ENCODE results near the gene NDUFA13.

The NDUFA13 gene

DNA sequence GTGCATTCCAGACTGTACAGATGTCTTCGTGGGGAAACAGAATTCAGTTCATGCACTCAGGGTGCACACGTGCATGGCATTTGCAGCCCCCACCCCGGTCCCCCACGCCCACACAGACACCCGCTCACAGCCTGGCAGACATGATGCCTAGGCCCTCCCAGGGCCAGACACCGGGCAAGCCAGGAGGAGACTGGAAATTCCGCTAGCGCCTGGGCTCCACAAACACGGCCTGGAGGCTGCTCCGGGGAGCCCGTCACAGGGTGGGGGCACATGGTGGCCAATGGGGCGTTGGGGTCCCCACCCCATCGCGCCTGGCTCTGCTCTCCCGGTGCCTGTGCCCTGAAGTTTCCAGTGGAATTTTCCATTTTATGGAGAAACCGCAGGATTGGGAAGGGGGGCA lies 25.6 kb downstream of the NDUFA13 start:
- Histone ChIP-seq H3K4me3 (ENCODE audit: insufficient read depth, low read depth, low read length) (no peak overlapping the region), H3K27ac (ENCODE audit: insufficient read depth, low read depth, low read length, poor library complexity, severe bottlenecking) (no peak overlapping the region), H3K27me3 (ENCODE audit: control insufficient read depth, insufficient read depth, low read length, poor library complexity, severe bottlenecking) (peaks cover 46% of the 10 kb centered on the region), H3K9me3 (ENCODE audit: control insufficient read depth, low read length) (no peaks in the 10 kb centered on the region), H3K4me1 (ENCODE audit: control insufficient read depth, insufficient read depth, low read length) (peaks cover 8% of the 10 kb centered on the region), H3K36me3 (ENCODE audit: control insufficient read depth, insufficient read depth, low read length) (no peaks in the 10 kb centered on the region)
- 93 to 95% methylated on average over 16 of the region's 16 CpGs for WGBS, 2 experiments

GRCh38 chr19:19542507-19542906 lies 26.5 kb downstream of the NDUFA13 start:
- Histone ChIP-seq H3K4me1 (ENCODE audit: control insufficient read depth, insufficient read depth, low read length) (peaks cover 8% of the 10 kb centered on the region), H3K9me3 (ENCODE audit: control insufficient read depth, low read length) (no peaks in the 10 kb centered on the region), H3K4me3 (ENCODE audit: insufficient read depth, low read depth, low read length) (no peak overlapping the region), H3K36me3 (ENCODE audit: control insufficient read depth, insufficient read depth, low read length) (no peaks in the 10 kb centered on the region), H3K27ac (ENCODE audit: insufficient read depth, low read depth, low read length, poor library complexity, severe bottlenecking) (no peak overlapping the region), H3K27me3 (ENCODE audit: control insufficient read depth, insufficient read depth, low read length, poor library complexity, severe bottlenecking) (peaks cover 41% of the 10 kb centered on the region)
- 94 to 95% methylated on average over 12 of the region's 12 CpGs for WGBS, 2 experiments

DNA sequence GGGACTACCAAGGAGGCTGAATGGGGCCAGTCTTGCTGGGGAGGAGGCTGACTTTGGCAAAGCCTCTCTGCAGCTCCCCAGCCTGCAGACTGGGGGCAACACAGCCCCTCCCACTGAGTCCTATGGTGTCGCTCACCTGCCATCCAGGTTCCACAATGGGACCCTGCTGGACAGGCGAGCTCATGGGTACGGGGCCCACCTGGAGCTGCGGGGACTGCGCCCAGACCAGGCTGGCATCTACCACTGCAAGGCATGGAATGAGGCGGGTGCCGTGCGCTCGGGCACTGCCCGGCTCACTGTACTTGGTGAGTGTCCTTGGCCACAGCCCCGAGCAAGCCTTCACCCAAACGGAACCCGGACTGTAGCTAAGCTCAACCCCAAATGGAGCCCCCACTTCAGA lies 27.1 kb downstream of the NDUFA13 start:
- Histone ChIP-seq H3K27me3 (ENCODE audit: control insufficient read depth, insufficient read depth, low read length, poor library complexity, severe bottlenecking) (peaks cover 35% of the 10 kb centered on the region), H3K4me1 (ENCODE audit: control insufficient read depth, insufficient read depth, low read length) (peaks cover 8% of the 10 kb centered on the region), H3K4me3 (ENCODE audit: insufficient read depth, low read depth, low read length) (no peak overlapping the region), H3K27ac (ENCODE audit: insufficient read depth, low read depth, low read length, poor library complexity, severe bottlenecking) (no peak overlapping the region), H3K36me3 (ENCODE audit: control insufficient read depth, insufficient read depth, low read length) (no peaks in the 10 kb centered on the region), H3K9me3 (ENCODE audit: control insufficient read depth, low read length) (no peaks in the 10 kb centered on the region)
- WGBS, 2 experiments, result 94 to 96% methylated on average over 13 of the region's 13 CpGs

GRCh38 chr19:19543640-19544039 lies 27.6 kb downstream of the NDUFA13 start:
- Histone ChIP-seq H3K9me3 (ENCODE audit: control insufficient read depth, low read length) (no peaks in the 10 kb centered on the region), H3K27ac (ENCODE audit: insufficient read depth, low read depth, low read length, poor library complexity, severe bottlenecking) (no peak overlapping the region), H3K36me3 (ENCODE audit: control insufficient read depth, insufficient read depth, low read length) (no peaks in the 10 kb centered on the region), H3K27me3 (ENCODE audit: control insufficient read depth, insufficient read depth, low read length, poor library complexity, severe bottlenecking) (peaks cover 30% of the 10 kb centered on the region), H3K4me3 (ENCODE audit: insufficient read depth, low read depth, low read length) (no peak overlapping the region), H3K4me1 (ENCODE audit: control insufficient read depth, insufficient read depth, low read length) (peaks cover 2% of the 10 kb centered on the region)
- WGBS, 2 experiments, result 94% methylated on average over 19 of the region's 19 CpGs

DNA sequence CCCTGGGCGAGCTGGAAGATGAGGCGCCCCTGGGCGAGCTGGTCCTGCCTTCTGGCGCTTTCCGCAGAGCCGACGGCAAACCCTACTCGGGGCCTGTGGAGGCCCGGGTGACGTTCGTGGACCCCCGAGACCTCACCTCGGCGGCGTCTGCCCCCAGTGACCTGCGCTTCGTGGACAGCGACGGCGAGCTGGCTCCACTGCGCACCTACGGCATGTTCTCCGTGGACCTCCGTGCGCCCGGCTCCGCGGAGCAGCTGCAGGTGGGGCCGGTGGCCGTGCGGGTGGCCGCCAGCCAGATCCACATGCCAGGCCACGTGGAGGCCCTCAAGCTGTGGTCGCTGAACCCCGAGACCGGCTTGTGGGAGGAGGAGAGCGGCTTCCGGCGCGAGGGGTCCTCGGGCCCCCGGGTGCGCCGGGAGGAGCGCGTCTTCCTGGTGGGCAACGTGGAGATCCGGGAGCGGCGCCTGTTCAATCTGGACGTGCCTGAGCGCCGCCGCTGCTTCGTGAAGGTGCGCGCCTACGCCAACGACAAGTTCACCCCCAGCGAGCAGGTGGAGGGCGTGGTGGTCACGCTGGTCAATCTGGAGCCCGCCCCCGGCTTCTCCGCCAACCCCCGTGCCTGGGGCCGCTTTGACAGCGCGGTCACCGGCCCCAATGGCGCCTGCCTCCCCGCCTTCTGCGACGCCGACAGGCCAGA lies 28.4 kb downstream of the NDUFA13 start:
- Histone ChIP-seq H3K27me3 (ENCODE audit: control insufficient read depth, insufficient read depth, low read length, poor library complexity, severe bottlenecking) (peaks cover 22% of the 10 kb centered on the region), H3K4me1 (ENCODE audit: control insufficient read depth, insufficient read depth, low read length) (no peaks in the 10 kb centered on the region), H3K36me3 (ENCODE audit: control insufficient read depth, insufficient read depth, low read length) (no peaks in the 10 kb centered on the region), H3K4me3 (ENCODE audit: insufficient read depth, low read depth, low read length) (no peak overlapping the region), H3K9me3 (ENCODE audit: control insufficient read depth, low read length) (no peaks in the 10 kb centered on the region), H3K27ac (ENCODE audit: insufficient read depth, low read depth, low read length, poor library complexity, severe bottlenecking) (no peak overlapping the region)
- 96% methylated on average over 75 of the region's 75 CpGs for WGBS, 2 experiments

GRCh38 chr19:19544954-19545591 lies 29.0 kb downstream of the NDUFA13 start:
- Histone ChIP-seq H3K9me3 (ENCODE audit: control insufficient read depth, low read length) (no peaks in the 10 kb centered on the region), H3K27me3 (ENCODE audit: control insufficient read depth, insufficient read depth, low read length, poor library complexity, severe bottlenecking) (peaks cover 16% of the 10 kb centered on the region), H3K36me3 (ENCODE audit: control insufficient read depth, insufficient read depth, low read length) (no peaks in the 10 kb centered on the region), H3K27ac (ENCODE audit: insufficient read depth, low read depth, low read length, poor library complexity, severe bottlenecking) (no peak overlapping the region), H3K4me3 (ENCODE audit: insufficient read depth, low read depth, low read length) (no peak overlapping the region), H3K4me1 (ENCODE audit: control insufficient read depth, insufficient read depth, low read length) (peaks cover 2% of the 10 kb centered on the region)
- 95 to 96% methylated on average over 53 of the region's 53 CpGs for WGBS, 2 experiments

DNA sequence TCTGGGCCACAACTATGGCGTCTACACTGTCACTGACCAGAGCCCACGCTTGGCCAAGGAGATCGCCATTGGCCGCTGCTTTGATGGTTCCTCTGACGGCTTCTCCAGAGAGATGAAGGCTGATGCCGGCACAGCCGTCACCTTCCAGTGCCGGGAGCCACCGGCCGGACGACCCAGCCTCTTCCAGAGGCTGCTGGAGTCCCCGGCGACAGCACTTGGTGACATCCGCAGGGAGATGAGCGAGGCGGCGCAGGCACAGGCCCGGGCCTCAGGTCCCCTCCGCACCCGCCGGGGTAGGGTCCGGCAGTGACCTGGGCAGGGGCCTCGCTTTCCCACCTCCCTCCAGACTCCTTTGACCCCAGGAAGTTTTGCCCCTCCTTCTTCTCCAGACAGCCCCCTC lies 29.7 kb downstream of the NDUFA13 start:
- Histone ChIP-seq H3K9me3 (ENCODE audit: control insufficient read depth, low read length) (no peaks in the 10 kb centered on the region), H3K36me3 (ENCODE audit: control insufficient read depth, insufficient read depth, low read length) (no peaks in the 10 kb centered on the region), H3K4me3 (ENCODE audit: insufficient read depth, low read depth, low read length) (no peak overlapping the region), H3K4me1 (ENCODE audit: control insufficient read depth, insufficient read depth, low read length) (peaks cover 9% of the 10 kb centered on the region), H3K27ac (ENCODE audit: insufficient read depth, low read depth, low read length, poor library complexity, severe bottlenecking) (no peak overlapping the region), H3K27me3 (ENCODE audit: control insufficient read depth, insufficient read depth, low read length, poor library complexity, severe bottlenecking) (peaks cover 9% of the 10 kb centered on the region)
- 95 to 96% methylated on average over 23 of the region's 23 CpGs for WGBS, 2 experiments

DNA sequence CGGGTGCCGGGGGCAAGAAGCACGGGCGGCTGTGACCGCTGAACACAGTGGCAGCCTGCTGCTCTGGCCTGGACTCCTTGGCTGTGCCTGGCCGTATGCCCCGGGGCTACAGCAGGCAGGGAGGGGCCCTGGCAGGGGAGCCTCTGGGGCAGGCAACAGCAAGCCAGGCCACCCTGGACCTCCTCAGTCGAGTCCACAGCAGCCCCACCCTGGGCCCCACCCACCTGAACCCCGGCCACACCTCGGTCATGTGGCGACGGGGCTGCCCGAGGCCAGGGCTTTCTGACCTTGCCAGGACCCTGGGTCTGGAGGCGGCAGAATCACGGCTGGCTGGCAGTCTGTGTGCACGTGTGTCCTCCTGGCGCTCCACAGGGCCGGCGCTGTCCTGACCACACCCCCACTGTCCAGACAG lies 30.7 kb downstream of the NDUFA13 start:
- H3K9me3 ChIP-seq (ENCODE audit: control insufficient read depth, low read length), result no peaks in the 10 kb centered on the region
- H3K4me3 ChIP-seq (ENCODE audit: insufficient read depth, low read depth, low read length), result no peak overlapping the region
- no peak overlapping the region for H3K27ac ChIP-seq (ENCODE audit: insufficient read depth, low read depth, low read length, poor library complexity, severe bottlenecking)
- 91 to 93% methylated on average over 19 of the region's 19 CpGs for WGBS, 2 experiments
- H3K27me3 ChIP-seq (ENCODE audit: control insufficient read depth, insufficient read depth, low read length, poor library complexity, severe bottlenecking), result no peaks in the 10 kb centered on the region
- no peaks in the 10 kb centered on the region for H3K36me3 ChIP-seq (ENCODE audit: control insufficient read depth, insufficient read depth, low read length)
- H3K4me1 ChIP-seq (ENCODE audit: control insufficient read depth, insufficient read depth, low read length), result peaks cover 11% of the 10 kb centered on the region

DNA sequence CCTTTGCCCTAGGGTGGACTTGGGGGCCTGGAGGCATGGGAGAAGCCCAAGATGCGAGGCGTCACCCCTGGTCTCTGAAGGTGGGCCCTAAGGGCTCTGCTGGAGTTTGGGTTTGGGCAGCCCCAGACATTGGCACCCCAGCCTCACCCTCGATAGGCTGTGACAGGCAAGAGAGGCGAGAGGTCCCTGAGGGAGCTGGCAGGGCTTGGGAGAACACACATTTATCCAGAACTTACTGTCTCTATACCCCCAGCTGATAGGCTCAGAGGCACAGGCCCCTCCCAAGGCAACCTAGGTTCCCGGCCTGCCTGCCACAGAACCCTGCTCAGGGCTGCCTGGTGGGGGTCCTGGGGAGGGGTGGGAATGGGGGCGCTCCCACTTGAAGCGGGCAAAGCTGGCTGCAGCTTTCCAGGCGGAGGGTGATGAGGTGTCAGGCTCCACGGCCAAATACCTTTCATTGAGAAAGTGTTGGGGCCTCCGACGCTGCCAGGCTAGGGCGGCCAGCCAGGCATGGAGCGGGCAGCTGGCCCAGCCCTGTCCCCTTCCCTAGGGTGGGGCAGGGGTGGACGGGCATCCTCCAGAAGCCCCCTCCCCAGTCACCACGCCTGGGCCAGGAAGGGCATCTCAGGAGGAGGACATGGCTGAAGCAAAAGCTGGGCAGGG lies 31.8 kb downstream of the NDUFA13 start:
- no peaks in the 10 kb centered on the region for H3K9me3 ChIP-seq (ENCODE audit: control insufficient read depth, low read length)
- no peaks in the 10 kb centered on the region for H3K36me3 ChIP-seq (ENCODE audit: control insufficient read depth, insufficient read depth, low read length)
- 88 to 90% methylated on average over 15 of the region's 15 CpGs for WGBS, 2 experiments
- peaks cover 11% of the 10 kb centered on the region for H3K4me1 ChIP-seq (ENCODE audit: control insufficient read depth, insufficient read depth, low read length)
- H3K27ac ChIP-seq (ENCODE audit: insufficient read depth, low read depth, low read length, poor library complexity, severe bottlenecking), result no peak overlapping the region
- H3K4me3 ChIP-seq (ENCODE audit: insufficient read depth, low read depth, low read length), result no peak overlapping the region
- no peaks in the 10 kb centered on the region for H3K27me3 ChIP-seq (ENCODE audit: control insufficient read depth, insufficient read depth, low read length, poor library complexity, severe bottlenecking)

GRCh38 chr19:19548915-19549759 lies 33.1 kb downstream of the NDUFA13 start:
- no peak overlapping the region for H3K4me3 ChIP-seq (ENCODE audit: insufficient read depth, low read depth, low read length)

More at GRCh38 chr19:19548915-19549759, 33.1 kb downstream of the NDUFA13 start:
- Histone ChIP-seq H3K27me3 (ENCODE audit: control insufficient read depth, insufficient read depth, low read length, poor library complexity, severe bottlenecking) (no peaks in the 10 kb centered on the region), H3K9me3 (ENCODE audit: control insufficient read depth, low read length) (no peaks in the 10 kb centered on the region), H3K4me1 (ENCODE audit: control insufficient read depth, insufficient read depth, low read length) (peaks cover 11% of the 10 kb centered on the region), H3K27ac (ENCODE audit: insufficient read depth, low read depth, low read length, poor library complexity, severe bottlenecking) (no peak overlapping the region), H3K36me3 (ENCODE audit: control insufficient read depth, insufficient read depth, low read length) (no peaks in the 10 kb centered on the region)
- 84 to 85% methylated on average over 13 of the region's 13 CpGs for WGBS, 2 experiments

All from ectodermal cell (in vitro differentiated cells).